GM12878 (cell line): Measurements from ENCODE around the gene ZMAT3. TPM values are rescaled to one million over a fixed set of nuclear protein-coding genes. Genes with fewer than 3 reads are reported as not detected.

ENCODE experiments used
- ATAC-seq: fragments of 200-7000 bp; cut with Tn5 transposase; 3 replicates; pipeline ENCODE4 v1.9.1; 2020; ENCODE audit warnings: mild to moderate bottlenecking, moderate library complexity
- BruUV-seq: library from RNA; stranded (reverse); fragments of 400-500 nt; replicated peaks from 2 replicates; lab custom pipeline; 2021; lab: Mats Ljungman, UMichigan
- CTCF ChIA-PET: fragments of 300-600 bp; sonication (Branson Sonifier 250); formaldehyde crosslinking; extraction: SDS; loops from one replicate; lab custom pipeline; 2021; ENCODE audit warnings: inconsistent platforms; lab: Yijun Ruan, JAX
- POLR2A ChIA-PET: fragments of 350-600 bp; formaldehyde crosslinking; extraction: SDS; loops from one replicate; lab custom pipeline; 2021; ENCODE audit warnings: inconsistent platforms; lab: Charles Lee
- RAD21 ChIA-PET: fragments of 300-600 bp; sonication (Branson Sonifier 250); formaldehyde crosslinking; loops from one replicate; lab custom pipeline; 2023; ENCODE audit warnings: antibody characterized with exemption; ENCODE audit not compliant: unreplicated experiment; lab: Charles Lee
- SMC1A ChIA-PET: fragments of 300-600 bp; sonication (Branson Sonifier 250); formaldehyde crosslinking; loops from one replicate; lab custom pipeline; 2023; ENCODE audit not compliant: unreplicated experiment, uncharacterized antibody; lab: Charles Lee
- DNase-seq: peaks from one replicate; pipeline ENCODE4 v3.0.0-alpha.2; 2011; ENCODE audit warnings: low read depth, low spot score
- FAIRE-seq: peaks from 3 replicates; lab custom pipeline; 2011; peaks lifted over from hg19 to GRCh38; lab: Jason Lieb, UNC
- H2AFZ ChIP-seq: 2 replicates; pipeline ENCODE4 v1.6.0; 2011; ENCODE audit warnings: low read depth, low read length, control low read depth; ENCODE audit not compliant: control insufficient read depth
- H3K27ac ChIP-seq: 2 replicates; pipeline ENCODE4 v1.5.1; 2011; ENCODE audit warnings: control low read depth; ENCODE audit not compliant: control insufficient read depth, insufficient read depth
- H3K27me3 ChIP-seq, 2 experiments: replicated peaks in 1 of 2; 2 replicates each; pipeline versions ENCODE4 v1.6.0 to v1.6.1; 2011; ENCODE audit warnings: low read length in 1 of 2; ENCODE audit not compliant: control insufficient read depth in 2 of 2, insufficient read depth in 2 of 2
- H3K36me3 ChIP-seq, 2 experiments: 2 replicates each; pipeline ENCODE4 v1.5.1; 2011; ENCODE audit warnings: low read length in 1 of 2; ENCODE audit not compliant: control insufficient read depth in 2 of 2, insufficient read depth in 2 of 2
- H3K4me1 ChIP-seq: 2 replicates; pipeline ENCODE4 v1.6.1; 2011; ENCODE audit warnings: mild to moderate bottlenecking, low read length, moderate library complexity, mixed read lengths; ENCODE audit not compliant: control insufficient read depth, insufficient read depth
- H3K4me2 ChIP-seq: 2 replicates; pipeline ENCODE4 v1.6.0; 2011; ENCODE audit warnings: control low read depth; ENCODE audit not compliant: control insufficient read depth, insufficient read depth
- H3K4me3 ChIP-seq: fragments of 200-600 bp; sonication (generic); 2 replicates; pipeline ENCODE4 v1.5.1; 2016
- H3K79me2 ChIP-seq: 2 replicates; pipeline ENCODE4 v1.6.0; 2011; ENCODE audit warnings: low read length; ENCODE audit not compliant: control insufficient read depth, insufficient read depth
- H3K9ac ChIP-seq: 2 replicates; pipeline ENCODE4 v1.8.0; 2011; ENCODE audit warnings: low read length, control low read depth, mixed read lengths; ENCODE audit not compliant: control insufficient read depth, insufficient read depth
- H3K9me3 ChIP-seq: replicated peaks from 3 replicates; pipeline ENCODE4 v1.5.1; 2011; ENCODE audit warnings: mild to moderate bottlenecking, low read length; ENCODE audit not compliant: control insufficient read depth, insufficient read depth
- H4K20me1 ChIP-seq: 2 replicates; pipeline ENCODE4 v1.6.0; 2011; ENCODE audit not compliant: control insufficient read depth, insufficient read depth
- ATF7 ChIP-seq: fragments of 450-650 bp; IDR thresholded peaks from 2 replicates; pipeline ENCODE4 v1.6.1; 2016; ENCODE audit warnings: low read depth, mild to moderate bottlenecking
- BMI1 ChIP-seq: fragments of 450-650 bp; IDR thresholded peaks from 2 replicates; pipeline ENCODE4 v1.6.1; 2016; ENCODE audit warnings: mild to moderate bottlenecking, moderate library complexity, borderline replicate concordance
- CBX5 ChIP-seq: sonication (generic); IDR thresholded peaks from 2 replicates; pipeline ENCODE4 v1.6.1; 2016; ENCODE audit warnings: low read depth, moderate library complexity, mild to moderate bottlenecking, inconsistent platforms
- CEBPB ChIP-seq, 2 experiments: fragments of 150-350 bp in 1 of 2; IDR thresholded peaks; 2 replicates each; pipeline ENCODE4 v1.6.1; 2012 to 2014; ENCODE audit warnings: low read depth in 2 of 2, low read length in 2 of 2, borderline replicate concordance in 1 of 2, inconsistent platforms in 1 of 2
- CREM ChIP-seq: IDR thresholded peaks from 2 replicates; pipeline ENCODE4 v1.6.1; 2014; ENCODE audit warnings: antibody characterized with exemption, low read depth
- CTCF ChIP-seq, 3 experiments: IDR thresholded peaks in 2 of 3; conservative IDR thresholded peaks in 1 of 3; 2 replicates each; pipeline ENCODE4 v1.5.1; 2011; ENCODE audit warnings: low read depth in 3 of 3, low read length in 3 of 3, mild to moderate bottlenecking in 3 of 3, control low read depth in 2 of 3, moderate library complexity in 2 of 3, inconsistent platforms in 1 of 3, mixed read lengths in 1 of 3; ENCODE audit not compliant: control insufficient read depth in 2 of 3, insufficient read depth in 1 of 3; ENCODE audit errors: extremely low read depth in 1 of 3
- ELK1 ChIP-seq: IDR thresholded peaks from 2 replicates; pipeline ENCODE4 v1.6.1; 2012; ENCODE audit warnings: low read depth, low read length, improper control_type of control experiment
- EZH2 ChIP-seq: IDR thresholded peaks from 2 replicates; pipeline ENCODE4 v1.6.1; 2012; ENCODE audit warnings: low read depth, mild to moderate bottlenecking, control low read depth, inconsistent platforms, low read length, borderline replicate concordance; ENCODE audit not compliant: control insufficient read depth
- FOS ChIP-seq: IDR thresholded peaks from 3 replicates; pipeline ENCODE4 v1.6.1; 2011; ENCODE audit warnings: borderline replicate concordance; ENCODE audit not compliant: insufficient read length; ENCODE audit errors: extremely low read depth
- HDGF ChIP-seq: fragments of 450-650 bp; IDR thresholded peaks from 2 replicates; pipeline ENCODE4 v1.6.1; 2016; ENCODE audit warnings: antibody characterized with exemption
- JUND ChIP-seq: IDR thresholded peaks from 2 replicates; pipeline ENCODE4 v1.6.1; 2012; ENCODE audit warnings: low read depth, mild to moderate bottlenecking, low read length, improper control_type of control experiment, moderate library complexity
- MEF2A ChIP-seq: IDR thresholded peaks from 2 replicates; pipeline ENCODE4 v1.6.1; 2011; ENCODE audit warnings: low read depth, mild to moderate bottlenecking, low read length, moderate library complexity; ENCODE audit not compliant: insufficient read depth
- MXI1 ChIP-seq: fragments of 150-350 bp; IDR thresholded peaks from 2 replicates; pipeline ENCODE4 v1.6.1; 2011; ENCODE audit warnings: low read depth, mild to moderate bottlenecking, inconsistent platforms, low read length, improper control_type of control experiment
- NBN ChIP-seq: fragments of 450-650 bp; IDR thresholded peaks from 2 replicates; pipeline ENCODE4 v1.6.1; 2016
- SPI1 ChIP-seq: IDR thresholded peaks from 2 replicates; pipeline ENCODE4 v1.6.1; 2011; ENCODE audit warnings: low read depth, mild to moderate bottlenecking, low read length, moderate library complexity, borderline replicate concordance; ENCODE audit not compliant: insufficient read depth
- TARDBP ChIP-seq: IDR thresholded peaks from 2 replicates; pipeline ENCODE4 v1.6.1; 2016; ENCODE audit warnings: borderline replicate concordance
- TCF12 ChIP-seq: IDR thresholded peaks from 2 replicates; pipeline ENCODE4 v1.6.1; 2011; ENCODE audit warnings: low read depth, mild to moderate bottlenecking, low read length
- USF1 ChIP-seq: IDR thresholded peaks from 2 replicates; pipeline ENCODE4 v1.6.1; 2011; ENCODE audit warnings: borderline replicate concordance, low read depth, mild to moderate bottlenecking, moderate library complexity, mixed read lengths, low read length; ENCODE audit not compliant: insufficient read depth; ENCODE audit errors: extremely low read length
- YY1 ChIP-seq: IDR thresholded peaks from 2 replicates; pipeline ENCODE4 v1.6.1; 2011; ENCODE audit warnings: low read depth, mild to moderate bottlenecking, low read length
- ZNF207 ChIP-seq: fragments of 450-650 bp; IDR thresholded peaks from 2 replicates; pipeline ENCODE4 v1.6.1; 2014; ENCODE audit warnings: antibody characterized with exemption, mild to moderate bottlenecking, borderline replicate concordance
- WGBS: methylation state at CpG from one replicate; pipeline ENCODE4 v1.1.6; 2016; ENCODE audit warnings: low lambda C conversion rate; ENCODE audit not compliant: insufficient replicate concordance, insufficient coverage; ENCODE audit errors: missing lambda C conversion rate; 5-methylcytosine and 5-hydroxymethylcytosine counted together
- in situ Hi-C: fragments of 300-500 bp; cut with MboI; formaldehyde crosslinking; loops from 9 replicates; pipeline ENCODE4 v1.14.3; 2018; ENCODE audit warnings: mixed read lengths
- intact Hi-C: fragments of 100-400 bp; cut with micrococcal nuclease; formaldehyde crosslinking; loops from one replicate; pipeline ENCODE4 v1.14.2; 2022; ENCODE audit not compliant: unreplicated experiment
- polyA plus RNA-seq, 11 experiments: library from polyadenylated mRNA; depleted of rRNA in 4 of 11; unstranded in 6 of 11; stranded (reverse) in 5 of 11; fragments of >200 nt; fragmentation: Nextera tagmentation in 4 of 11; fragmentation: Illumina TruSeq in 1 of 11; extraction: Ambion mirVana in 4 of 11; extraction: Trizol in 1 of 11; gene quantifications; 1 replicate in 1 of 11; 2 replicates in 10 of 11; pipeline versions ENCODE4 v1.2.1 to v1.2.3, GENCODE V29; 2011 to 2016; ENCODE audit warnings: inconsistent platforms in 2 of 11, missing spikeins in 2 of 11, low read depth in 1 of 11
- total RNA-seq, 4 experiments: library from RNA; depleted of rRNA in 3 of 4; stranded (reverse); fragments of >200 nt in 3 of 4; fragmentation: Illumina TruSeq in 1 of 4; extraction: Trizol in 1 of 4; gene quantifications; 2 replicates each; pipeline versions ENCODE4 v1.2.1 to v1.2.3, GENCODE V29; 2013 to 2021

The ZMAT3 gene
- total and polyA plus RNA-seq, 10 of the 15 experiments (the other 5 are each of a cell fraction or from before 2014, with no cell fraction given), result 6.2 to 55.9 (median 25.8) TPM

- no peak for TF ChIP-seq USF1
- TF ChIP-seq CEBPB (IDR thresholded peaks at IDR 0.05; ENCODE audit: borderline replicate concordance in 1 of 2, low read depth in 2 of 2, low read length in 2 of 2), result no peak
- no peak for TF ChIP-seq CREM
- no peak for TF ChIP-seq CBX5
Observed at GRCh38 chr3:179028408-179028807, 43.2 kb downstream of the ZMAT3 start (continued).

GRCh38 chr3:179027326-179027900 lies 44.2 kb downstream of the ZMAT3 start:
- POLR2A ChIA-PET, result interaction anchor here (1.3 kb wide), 1 partner anchor 15 kb away, joined by 3 read pairs; no protein-coding TSS in a partner anchor
- intact Hi-C loops, result no loop called here
- H3K27ac ChIP-seq, result no peak overlapping the region
- TF ChIP-seq MXI1 (no peak), ELK1 (no peak), CTCF (IDR thresholded peaks at IDR 0.05 in 2 of 3, conservative IDR thresholded peaks at IDR 0.05 in 1 of 3; ENCODE audit: control insufficient read depth in 2 of 3, extremely low read depth in 1 of 3, insufficient read depth in 1 of 3, low read depth in 3 of 3, low read length in 3 of 3) (no peak), FOS (no peak), ATF7 (no peak), ZNF207 (no peak), JUND (no peak), HDGF (no peak), EZH2 (no peak), TCF12 (no peak), MEF2A (no peak), TARDBP (no peak), NBN (no peak), SPI1 (no peak), YY1 (no peak), BMI1 (no peak)

More at GRCh38 chr3:179027326-179027900, 44.2 kb downstream of the ZMAT3 start:
- CTCF ChIA-PET, result interaction anchor here (1.0 to 2.5 kb wide), 3 partner anchors 9 to 42 kb away, joined by 3 to 11 read pairs (median 7); no protein-coding TSS in a partner anchor
- DNase-seq (no peak), ATAC-seq (no peak), FAIRE-seq (no peak)
- in situ Hi-C loops, result no loop called here
- Histone ChIP-seq H3K27me3 (no peaks in the 10 kb centered on the region), H3K4me3 (no peak overlapping the region), H3K36me3 (peaks cover 5 to 14% of the 10 kb centered on the region in 2 experiments; a peak in 3 of 4 replicates), H2AFZ (no peak overlapping the region), H3K9ac (no peak overlapping the region), H3K9me3 (no peaks in the 10 kb centered on the region), H4K20me1 (no peaks in the 10 kb centered on the region), H3K79me2 (peaks cover 4% of the 10 kb centered on the region), H3K4me1 (no peaks in the 10 kb centered on the region), H3K4me2 (no peak overlapping the region)
- WGBS, result 96% methylated on average over 7 of the region's 7 CpGs
- BruUV-seq, result no TSS peak
- SMC1A ChIA-PET, result interaction anchor here (1.0 to 6.1 kb wide), 5 partner anchors 9 to 41 kb away, joined by 3 to 31 read pairs (median 7); no protein-coding TSS in a partner anchor
- RAD21 ChIA-PET, result interaction anchor here (1.2 to 2.4 kb wide), 3 partner anchors 7 to 43 kb away, joined by 3 to 7 read pairs (median 3); no protein-coding TSS in a partner anchor
